ENCODE results near the gene EBF4. TPM values are rescaled to one million over a fixed set of nuclear protein-coding genes. Genes with fewer than 3 reads are reported as not detected.
"Not testable (repeated sequence)": the region's sequence is repeated elsewhere in the genome, so short reads cannot be mapped to it uniquely, and the experiment has no call there.

EBF4 gene
- total RNA-seq, 1 donor from 2014 or later: 4.8 TPM

DNA sequence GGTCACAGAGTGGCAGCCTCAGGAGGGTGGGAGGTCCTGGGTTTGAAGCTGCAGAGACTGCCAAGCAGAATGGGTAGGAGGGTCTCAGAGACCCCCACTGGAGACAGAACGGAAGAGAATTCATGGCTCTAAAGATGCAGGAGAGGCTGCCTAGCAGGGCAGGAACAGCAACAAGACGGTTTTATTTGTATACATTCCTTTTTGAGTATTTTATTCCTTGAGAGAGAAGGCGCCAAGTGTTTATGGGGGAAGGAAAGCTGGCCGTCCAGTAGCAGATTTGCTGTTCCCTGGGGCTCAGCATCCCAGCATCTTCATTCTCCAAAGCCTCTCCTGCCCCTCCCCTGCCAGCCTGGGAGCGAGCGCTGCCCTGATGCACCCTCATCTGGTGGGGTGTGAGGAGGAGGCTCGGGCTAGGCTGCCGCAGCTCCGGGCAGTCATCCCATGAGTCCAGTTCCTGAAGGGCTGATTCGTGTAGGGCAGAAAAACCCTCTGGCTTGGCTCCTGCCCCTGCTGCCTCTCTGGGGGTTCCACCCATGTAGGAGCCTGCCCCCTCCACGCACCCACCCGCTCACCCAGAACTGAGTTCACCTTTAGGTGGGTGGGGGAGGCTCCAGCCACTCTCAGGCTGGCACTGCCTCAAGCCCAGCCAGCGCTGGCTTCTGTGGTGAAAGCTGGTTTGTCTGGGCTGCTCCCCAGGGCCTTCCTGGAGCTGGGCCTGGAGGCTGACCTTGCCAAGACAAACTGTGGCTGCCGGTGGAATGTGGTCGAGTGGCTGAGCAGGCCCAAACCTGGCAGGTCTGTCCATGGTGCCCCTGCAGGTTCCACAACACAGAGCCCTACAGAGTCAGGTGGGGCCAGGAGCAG lies 75.4 kb downstream of the EBF4 start:
- no peak for DNase-seq (ENCODE audit: low spot score)
- intact Hi-C loops (cut with DNase I): no loop called here

DNA sequence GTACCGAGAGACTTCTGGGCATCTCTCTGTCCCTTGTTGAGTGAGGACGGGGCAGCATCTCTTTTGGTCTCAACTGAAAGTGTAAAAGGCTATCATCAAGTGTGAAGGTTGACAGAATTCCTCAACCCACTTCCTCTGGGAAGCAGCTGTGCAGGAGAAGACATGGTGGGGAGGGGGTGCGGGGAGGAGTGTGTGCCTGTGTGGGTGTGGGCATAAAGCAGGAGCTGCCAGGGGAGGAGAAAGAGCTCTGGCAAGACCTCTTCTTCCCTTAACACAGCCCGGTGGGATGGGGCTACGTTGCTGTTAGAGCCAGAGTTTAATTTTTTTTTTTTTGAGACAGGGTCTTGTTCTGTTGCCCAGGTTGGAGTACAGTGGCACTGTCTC lies 76.0 kb downstream of the EBF4 start:
- intact Hi-C loops (cut with DNase I): no loop called here

GRCh38 chr20:2770091-2770490 lies 77.5 kb downstream of the EBF4 start:
- intact Hi-C loops (cut with DNase I); DNase-seq (ENCODE audit: low spot score): not testable (repeated sequence)

More for the DNA sequence above, 76.0 kb downstream of the EBF4 start:
- DNase-seq (ENCODE audit: low spot score): no peak

DNA sequence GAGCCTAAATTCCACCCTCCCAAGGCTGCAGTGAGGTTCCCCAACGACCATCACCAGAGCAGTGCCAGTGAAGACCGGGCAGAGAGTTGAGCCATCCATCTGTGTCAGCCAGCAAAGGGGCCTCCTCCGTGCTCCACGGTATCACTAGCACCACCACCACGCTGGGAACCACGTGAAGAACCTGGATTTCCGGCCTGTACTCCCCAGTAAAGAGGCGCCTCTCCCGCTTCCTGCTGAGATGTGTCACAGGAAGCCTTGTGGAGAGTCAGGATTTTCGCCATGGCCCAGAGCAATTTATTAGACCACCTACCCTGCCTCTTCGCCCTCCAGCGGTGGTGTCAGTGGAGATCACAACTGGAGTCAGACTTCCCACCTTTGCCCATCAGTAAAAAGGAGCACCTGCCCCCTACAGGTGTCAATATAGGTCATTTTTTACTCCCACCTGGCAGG lies 79.1 kb downstream of the EBF4 start:
- no peak for DNase-seq (ENCODE audit: low spot score)
- intact Hi-C loops (cut with DNase I): no loop called here

GRCh38 chr20:2773812-2774211 lies 81.2 kb downstream of the EBF4 start:
- intact Hi-C loops (cut with DNase I): no loop called here
- DNase-seq (ENCODE audit: low spot score): no peak

DNA sequence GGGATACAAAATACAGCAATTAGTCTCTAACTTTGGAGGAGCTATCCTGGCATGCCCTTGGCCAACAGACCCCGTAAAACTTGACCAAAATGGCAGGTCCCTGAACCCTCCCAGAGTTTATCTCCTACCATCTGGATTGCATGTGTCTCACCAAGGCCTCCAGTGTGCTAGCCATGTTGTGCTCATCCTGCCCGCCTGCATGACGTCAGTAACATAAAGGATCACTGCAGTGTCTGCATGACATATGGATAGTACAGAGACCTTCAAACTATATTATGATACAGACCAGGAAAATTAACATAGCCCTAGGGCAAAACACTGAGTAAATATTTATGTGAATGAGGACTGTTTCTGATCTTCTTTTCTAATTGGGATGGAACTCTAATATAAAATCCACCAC lies 82.6 kb downstream of the EBF4 start:
- no peak for DNase-seq (ENCODE audit: low spot score)
- intact Hi-C loops (cut with DNase I): no loop called here

DNA sequence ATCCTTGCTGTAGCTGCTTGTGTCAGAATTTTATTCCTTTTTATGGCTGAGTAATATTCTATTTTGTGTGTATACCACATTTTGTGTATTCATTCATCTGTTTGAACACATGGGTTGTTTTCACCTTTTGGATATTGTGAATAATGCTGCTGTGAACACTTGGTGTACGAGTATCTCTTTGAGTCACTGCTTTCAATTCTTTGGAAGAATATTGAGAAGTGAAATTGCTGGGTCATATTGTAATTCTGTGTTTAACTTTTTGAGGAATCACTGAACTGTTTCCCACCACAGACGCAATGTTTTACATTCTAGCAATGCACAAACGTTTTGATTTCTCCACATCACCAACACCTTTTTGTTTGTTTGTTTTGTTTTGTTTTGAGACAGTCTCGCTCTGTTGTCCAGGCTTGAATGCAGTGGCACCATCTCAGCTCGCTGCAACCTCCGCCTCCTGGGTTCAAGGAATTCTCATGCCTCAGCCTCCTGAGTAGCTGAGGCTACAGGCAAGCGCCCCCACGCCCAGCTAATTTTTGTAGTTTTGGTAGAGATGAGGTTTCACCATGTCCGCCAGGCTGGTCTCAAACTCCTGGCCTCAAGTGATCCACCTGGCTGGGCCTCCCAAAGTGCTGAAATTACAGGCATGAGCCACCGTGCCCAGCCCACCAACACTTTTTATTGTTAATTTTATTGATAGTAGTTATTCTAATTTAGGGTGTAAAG lies 86.2 kb downstream of the EBF4 start:
- intact Hi-C loops (cut with DNase I): no loop called here
- no peak for DNase-seq (ENCODE audit: low spot score)

- DNase-seq (ENCODE audit: low spot score): no peak
- intact Hi-C loops (cut with DNase I): no loop called here
Measured at GRCh38 chr20:2780948-2781347, 88.4 kb downstream of the EBF4 start.

- no peak for DNase-seq (ENCODE audit: low spot score)
- intact Hi-C loops (cut with DNase I): no loop called here
Measured at GRCh38 chr20:2783908-2784566, 91.5 kb downstream of the EBF4 start.

- no peak for DNase-seq (ENCODE audit: low spot score)
- intact Hi-C loops (cut with DNase I): no loop called here
Measured at GRCh38 chr20:2793471-2793870, 100.9 kb downstream of the EBF4 start.

- no peak for DNase-seq (ENCODE audit: low spot score)
- intact Hi-C loops (cut with DNase I): no loop called here
Measured at GRCh38 chr20:2794202-2794748, 101.7 kb downstream of the EBF4 start.

DNA sequence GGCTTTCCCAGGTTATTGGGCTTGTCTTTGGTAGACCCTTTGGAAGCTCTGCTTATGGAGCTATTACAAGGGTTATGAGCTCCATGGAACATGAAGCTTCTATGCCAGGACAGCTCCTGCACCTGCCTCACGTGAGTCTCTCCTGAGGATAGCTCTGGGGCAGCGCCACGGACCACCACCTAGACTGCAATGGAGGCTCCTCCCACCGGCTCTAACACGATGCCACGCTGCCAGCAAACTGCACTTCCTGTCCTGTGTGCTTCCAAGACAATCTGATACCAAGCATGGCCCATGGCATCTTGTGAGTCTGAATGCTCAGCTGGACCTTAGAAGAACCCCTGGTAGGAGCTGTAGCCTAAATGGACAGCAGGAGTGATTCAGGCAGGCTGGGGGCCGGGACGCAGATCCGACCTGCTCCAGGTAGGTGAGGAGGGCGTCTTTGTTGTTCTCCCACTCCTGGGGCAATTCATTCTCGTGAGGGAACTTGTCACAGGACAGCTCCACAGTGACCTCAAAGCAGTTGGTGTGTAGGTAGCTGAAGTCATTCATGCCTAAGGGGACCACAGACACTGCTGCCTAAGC lies 102.4 kb downstream of the EBF4 start:
- intact Hi-C loops (cut with DNase I): no loop called here
- no peak for DNase-seq (ENCODE audit: low spot score)

DNA sequence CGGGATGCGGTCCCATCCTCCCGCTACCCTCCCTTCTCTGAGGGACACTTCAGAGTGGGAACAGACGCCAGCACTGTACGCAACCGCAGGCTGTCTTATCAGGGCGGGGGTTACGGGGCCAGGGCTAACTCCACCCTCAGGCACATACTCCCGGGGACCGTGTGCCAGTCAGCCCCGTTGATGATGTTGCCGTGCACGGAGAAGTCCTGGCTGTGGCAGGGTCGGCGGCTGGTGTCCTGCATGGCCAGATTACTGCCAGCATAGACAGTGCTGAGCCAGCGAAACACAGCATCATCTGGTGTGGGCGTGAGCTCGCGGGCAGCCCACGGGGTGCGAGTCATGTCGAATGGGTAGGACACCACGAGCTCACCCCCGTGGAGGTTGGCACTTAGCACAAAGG lies 102.9 kb downstream of the EBF4 start:
- no peak for DNase-seq (ENCODE audit: low spot score)

GRCh38 chr20:2796011-2796660 lies 103.6 kb downstream of the EBF4 start:
- intact Hi-C loops (cut with DNase I): no loop called here
- no peak for DNase-seq (ENCODE audit: low spot score)

More for the DNA sequence above, 102.9 kb downstream of the EBF4 start:
- intact Hi-C loops (cut with DNase I): no loop called here

GRCh38 chr20:2797136-2797983 lies 104.8 kb downstream of the EBF4 start:
- no peak for DNase-seq (ENCODE audit: low spot score)
- intact Hi-C loops (cut with DNase I): no loop called here

- intact Hi-C loops (cut with DNase I): no loop called here
- no peak for DNase-seq (ENCODE audit: low spot score)
Measured at GRCh38 chr20:2798095-2798805, 105.7 kb downstream of the EBF4 start.

GRCh38 chr20:2798814-2799213 lies 106.2 kb downstream of the EBF4 start:
- intact Hi-C loops (cut with DNase I): no loop called here
- no peak for DNase-seq (ENCODE audit: low spot score)

DNA sequence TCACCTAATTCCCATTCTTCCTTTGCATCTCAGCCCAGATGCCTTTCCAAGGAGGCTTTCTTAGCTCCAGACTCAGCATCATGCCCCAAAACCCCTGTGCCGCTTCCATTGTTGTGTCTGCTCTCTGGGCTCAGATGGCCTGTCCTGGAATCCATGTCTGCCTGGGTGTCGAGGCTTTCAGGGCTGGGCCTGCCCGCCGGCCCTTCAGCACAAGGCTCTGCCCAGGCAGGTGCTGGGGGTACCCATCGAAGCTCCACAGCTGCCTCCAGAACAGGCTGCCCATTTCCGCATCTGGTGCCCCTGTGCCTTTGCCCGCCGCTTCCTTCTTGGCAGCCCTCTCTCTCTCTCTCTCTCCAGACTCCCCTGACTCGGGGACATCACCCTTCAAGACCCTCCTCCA lies 106.7 kb downstream of the EBF4 start:
- intact Hi-C loops (cut with DNase I): no loop called here
- no peak for DNase-seq (ENCODE audit: low spot score)

Measured in cardiac septum (tissue), 1 donor.